Astrocyte (in vitro differentiated cells and primary cell): ENCODE data around the gene HPGD. TPM values are rescaled to one million over a fixed set of nuclear protein-coding genes. Genes with fewer than 3 reads are reported as not detected.

Experiments used
- DNase-seq: peaks from one replicate; pipeline ENCODE4 v3.0.0-alpha.2; 2010; ENCODE audit warnings: low read depth
- FAIRE-seq: peaks from 2 replicates; lab custom pipeline; 2011; peaks lifted over from hg19 to GRCh38; lab: Jason Lieb, UNC
- H2AFZ ChIP-seq: 2 replicates; pipeline ENCODE4 v1.6.0; 2012; ENCODE audit warnings: low read depth, low read length, inconsistent platforms
- H3K27ac ChIP-seq: 2 replicates; pipeline ENCODE4 v1.5.1; 2011; ENCODE audit warnings: low read depth, low read length, inconsistent platforms
- H3K27me3 ChIP-seq: 2 replicates; pipeline ENCODE4 v1.6.0; 2011; ENCODE audit warnings: low read length, inconsistent platforms; ENCODE audit not compliant: insufficient read depth
- H3K36me3 ChIP-seq: 2 replicates; pipeline ENCODE4 v1.5.1; 2011; ENCODE audit warnings: low read length, inconsistent platforms; ENCODE audit not compliant: insufficient read depth
- H3K4me1 ChIP-seq: 2 replicates; pipeline ENCODE4 v1.5.1; 2011; ENCODE audit warnings: low read length, inconsistent platforms; ENCODE audit not compliant: insufficient read depth
- H3K4me2 ChIP-seq: 2 replicates; pipeline ENCODE4 v1.6.0; 2012; ENCODE audit warnings: low read length, inconsistent platforms
- H3K4me3 ChIP-seq: 2 replicates; pipeline ENCODE4 v1.5.1; 2011; ENCODE audit warnings: low read depth, mild to moderate bottlenecking, low read length, inconsistent platforms; ENCODE audit not compliant: insufficient read depth
- H3K79me2 ChIP-seq: 2 replicates; pipeline ENCODE4 v1.6.0; 2012; ENCODE audit warnings: mild to moderate bottlenecking, low read length, inconsistent platforms; ENCODE audit not compliant: insufficient read depth
- H3K9ac ChIP-seq: 2 replicates; pipeline ENCODE4 v1.6.0; 2012; ENCODE audit warnings: mild to moderate bottlenecking, low read length, inconsistent platforms
- H3K9me3 ChIP-seq: 2 replicates; pipeline ENCODE4 v1.5.1; 2012; ENCODE audit warnings: low read depth, mild to moderate bottlenecking, low read length, inconsistent platforms; ENCODE audit not compliant: insufficient read depth
- H4K20me1 ChIP-seq: 2 replicates; pipeline ENCODE4 v1.6.0; 2012; ENCODE audit warnings: low read length, inconsistent platforms; ENCODE audit not compliant: insufficient read depth
- H3K27ac Mint-ChIP-seq: one replicate; pipeline ENCODE4 v1.8.0; 2021; ENCODE audit warnings: mild to moderate bottlenecking, mixed read lengths; ENCODE audit not compliant: unreplicated experiment
- H3K27me3 Mint-ChIP-seq: one replicate; pipeline ENCODE4 v1.8.0; 2021; ENCODE audit warnings: low read depth, mixed read lengths; ENCODE audit not compliant: unreplicated experiment
- H3K36me3 Mint-ChIP-seq: one replicate; pipeline ENCODE4 v1.8.0; 2021; ENCODE audit warnings: low read depth, mixed read lengths; ENCODE audit not compliant: unreplicated experiment
- H3K4me1 Mint-ChIP-seq: one replicate; pipeline ENCODE4 v1.8.0; 2021; ENCODE audit warnings: low read depth, mixed read lengths; ENCODE audit not compliant: unreplicated experiment
- H3K4me3 Mint-ChIP-seq: one replicate; pipeline ENCODE4 v1.8.0; 2021; ENCODE audit warnings: mild to moderate bottlenecking, moderate library complexity, mixed read lengths; ENCODE audit not compliant: unreplicated experiment
- H3K9me3 Mint-ChIP-seq: one replicate; pipeline ENCODE4 v1.8.0; 2021; ENCODE audit warnings: mild to moderate bottlenecking, mixed read lengths; ENCODE audit not compliant: unreplicated experiment
- CTCF ChIP-seq: IDR thresholded peaks from 2 replicates; pipeline ENCODE4 v1.5.1; 2011; ENCODE audit warnings: low read depth, mild to moderate bottlenecking, inconsistent platforms, low read length, moderate library complexity; ENCODE audit not compliant: insufficient read depth
- EZH2 ChIP-seq: IDR thresholded peaks from 2 replicates; pipeline ENCODE4 v1.6.1; 2012; ENCODE audit warnings: mild to moderate bottlenecking, low read length, inconsistent platforms; ENCODE audit not compliant: insufficient read depth
- total RNA-seq: library from RNA; stranded (reverse); gene quantifications from 2 replicates; pipeline ENCODE4 v1.2.1, GENCODE V29; 2021

The HPGD gene
- total RNA-seq, 1 donor from 2014 or later, result 0.20 TPM

GRCh38 chr4:174474457-174475075, 47.7 kb downstream of the HPGD start:
- no peaks in the 10 kb centered on the region for H3K4me1 Mint-ChIP-seq
- H2AFZ ChIP-seq, result no peak overlapping the region
- no peaks in the 10 kb centered on the region for H4K20me1 ChIP-seq
- no peak overlapping the region for H3K9ac ChIP-seq
- H3K4me2 ChIP-seq, result no peak overlapping the region
- H3K4me1 ChIP-seq, result no peaks in the 10 kb centered on the region
- no peaks in the 10 kb centered on the region for H3K79me2 ChIP-seq
- H3K36me3 Mint-ChIP-seq, result no peaks in the 10 kb centered on the region
- H3K36me3 ChIP-seq, result no peaks in the 10 kb centered on the region
- no peak overlapping the region for H3K27ac ChIP-seq
- TF ChIP-seq CTCF (no peak), EZH2 (no peak)
- no peaks in the 10 kb centered on the region for H3K9me3 Mint-ChIP-seq
- no peaks in the 10 kb centered on the region for H3K27me3 Mint-ChIP-seq
- no peaks in the 10 kb centered on the region for H3K9me3 ChIP-seq
- DNase-seq (no peak), FAIRE-seq (no peak)
- no peak overlapping the region for H3K4me3 Mint-ChIP-seq
- no peaks in the 10 kb centered on the region for H3K27me3 ChIP-seq
- H3K27ac Mint-ChIP-seq, result no peak overlapping the region
- H3K4me3 ChIP-seq, result no peak overlapping the region

- H3K27me3 Mint-ChIP-seq, result no peaks in the 10 kb centered on the region
- no peaks in the 10 kb centered on the region for H4K20me1 ChIP-seq
- H3K79me2 ChIP-seq, result no peaks in the 10 kb centered on the region
- H3K9me3 Mint-ChIP-seq, result peaks cover 2% of the 10 kb centered on the region
- no peaks in the 10 kb centered on the region for H3K36me3 ChIP-seq
- no peak overlapping the region for H3K4me3 ChIP-seq
- H3K4me1 Mint-ChIP-seq, result peaks cover under 1% of the 10 kb centered on the region
- no peak overlapping the region for H3K9ac ChIP-seq
- H3K36me3 Mint-ChIP-seq, result no peaks in the 10 kb centered on the region
- no peak overlapping the region for H3K27ac Mint-ChIP-seq
- H2AFZ ChIP-seq, result no peak overlapping the region
- H3K27ac ChIP-seq, result no peak overlapping the region
- no peaks in the 10 kb centered on the region for H3K27me3 ChIP-seq
- TF ChIP-seq CTCF (no peak), EZH2 (no peak)
- no peaks in the 10 kb centered on the region for H3K9me3 ChIP-seq
- H3K4me3 Mint-ChIP-seq, result no peak overlapping the region
- no peaks in the 10 kb centered on the region for H3K4me1 ChIP-seq
- no peak overlapping the region for H3K4me2 ChIP-seq
- DNase-seq (peak; percentile 8), FAIRE-seq (no peak)
These were observed 55.2 kb downstream of the HPGD start for GRCh38 chr4:174467107-174467506.

GRCh38 chr4:174464949-174465348, 57.3 kb downstream of the HPGD start:
- Histone ChIP-seq H3K4me3 (no peak overlapping the region), H4K20me1 (no peaks in the 10 kb centered on the region), H3K9ac (no peak overlapping the region), H2AFZ (no peak overlapping the region), H3K9me3 (no peaks in the 10 kb centered on the region), H3K4me1 (peaks cover 11% of the 10 kb centered on the region), H3K4me2 (no peak overlapping the region), H3K27ac (no peak overlapping the region), H3K79me2 (no peaks in the 10 kb centered on the region), H3K27me3 (no peaks in the 10 kb centered on the region), H3K36me3 (no peaks in the 10 kb centered on the region)
- Mint-ChIP-seq H3K27me3 (no peaks in the 10 kb centered on the region), H3K9me3 (peaks cover 2% of the 10 kb centered on the region), H3K27ac (no peak overlapping the region), H3K4me3 (no peak overlapping the region), H3K36me3 (no peaks in the 10 kb centered on the region), H3K4me1 (peaks cover 9% of the 10 kb centered on the region)
- TF ChIP-seq EZH2, result no peak
- TF ChIP-seq CTCF, result no peak
- DNase-seq (no peak), FAIRE-seq (no peak)
